Ovary (tissue), 3 donors: ENCODE results near the gene NAPSA.

Source experiments
- POLR2A ChIP-seq: fragments of 450-650 bp; IDR thresholded peaks from one replicate; pipeline ENCODE4 v1.6.1; 2017; ENCODE audit warnings: antibody characterized with exemption, mild to moderate bottlenecking, moderate library complexity
- TF ChIP-seq, protein P1 (sequence below), 3 donors: fragments of 450-650 bp in 2 of 3; fragments of 200-600 bp in 1 of 3; IDR thresholded peaks; one replicate each; pipeline versions ENCODE4 v1.5.1 to v1.8.0; 2016 to 2022; ENCODE audit warnings: antibody characterized with exemption in 3 of 3, mild to moderate bottlenecking in 1 of 3
- donor health status: DM: no; HTN: no; CAD: no.

DNA sequence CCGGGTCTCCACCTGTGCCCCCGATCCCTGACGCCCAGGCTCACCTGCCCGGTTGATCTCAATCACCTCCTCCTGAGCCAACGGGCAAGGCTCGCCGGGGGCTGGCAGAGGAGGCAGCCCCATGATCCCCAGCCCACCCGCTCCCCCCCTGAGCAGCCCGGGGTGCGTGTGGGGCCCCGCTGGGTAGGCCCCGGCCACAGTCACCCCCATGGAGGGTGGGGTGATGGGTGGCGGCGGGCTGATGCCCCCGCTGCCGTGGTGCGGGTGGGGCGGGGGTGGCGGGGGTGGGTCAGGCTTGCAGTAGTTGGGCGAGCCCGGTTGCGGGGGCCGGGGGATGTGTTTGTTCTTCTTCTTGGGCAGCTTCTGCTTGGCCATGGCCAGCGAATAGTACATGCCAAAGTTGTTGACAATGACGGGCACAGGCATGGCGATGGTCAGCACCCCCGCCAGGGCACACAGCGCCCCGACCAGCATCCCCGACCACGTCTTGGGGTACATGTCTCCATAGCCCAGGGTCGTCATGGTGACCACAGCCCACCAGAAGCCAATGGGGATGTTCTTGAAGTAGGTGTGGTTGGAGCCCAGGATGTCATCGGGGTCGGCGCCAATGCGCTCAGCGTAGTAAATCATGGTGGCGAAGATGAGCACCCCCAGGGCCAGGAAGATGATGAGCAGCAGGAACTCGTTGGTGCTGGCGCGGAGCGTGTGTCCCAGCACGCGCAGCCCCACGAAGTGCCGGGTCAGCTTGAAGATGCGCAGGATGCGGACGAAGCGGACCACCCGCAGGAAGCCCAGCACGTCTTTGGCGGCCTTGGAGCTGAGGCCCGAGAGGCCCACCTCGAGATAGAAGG is 42.3 kb downstream of the NAPSA start:
- TF ChIP-seq POLR2A: no peak
- TF ChIP-seq, protein P1, sequence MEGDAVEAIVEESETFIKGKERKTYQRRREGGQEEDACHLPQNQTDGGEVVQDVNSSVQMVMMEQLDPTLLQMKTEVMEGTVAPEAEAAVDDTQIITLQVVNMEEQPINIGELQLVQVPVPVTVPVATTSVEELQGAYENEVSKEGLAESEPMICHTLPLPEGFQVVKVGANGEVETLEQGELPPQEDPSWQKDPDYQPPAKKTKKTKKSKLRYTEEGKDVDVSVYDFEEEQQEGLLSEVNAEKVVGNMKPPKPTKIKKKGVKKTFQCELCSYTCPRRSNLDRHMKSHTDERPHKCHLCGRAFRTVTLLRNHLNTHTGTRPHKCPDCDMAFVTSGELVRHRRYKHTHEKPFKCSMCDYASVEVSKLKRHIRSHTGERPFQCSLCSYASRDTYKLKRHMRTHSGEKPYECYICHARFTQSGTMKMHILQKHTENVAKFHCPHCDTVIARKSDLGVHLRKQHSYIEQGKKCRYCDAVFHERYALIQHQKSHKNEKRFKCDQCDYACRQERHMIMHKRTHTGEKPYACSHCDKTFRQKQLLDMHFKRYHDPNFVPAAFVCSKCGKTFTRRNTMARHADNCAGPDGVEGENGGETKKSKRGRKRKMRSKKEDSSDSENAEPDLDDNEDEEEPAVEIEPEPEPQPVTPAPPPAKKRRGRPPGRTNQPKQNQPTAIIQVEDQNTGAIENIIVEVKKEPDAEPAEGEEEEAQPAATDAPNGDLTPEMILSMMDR (IDR thresholded peaks at IDR 0.05): no peak
